Keratinocyte (primary cell): Measurements from ENCODE around the gene GMFB. TPM values are rescaled to one million over a fixed set of nuclear protein-coding genes. Genes with fewer than 3 reads are reported as not detected.

ENCODE experiments used
- DNase-seq: peaks from one replicate; pipeline ENCODE4 v3.0.0-alpha.2; 2011; ENCODE audit warnings: low read depth, missing footprints, low spot score
- FAIRE-seq: peaks from 2 replicates; lab custom pipeline; 2011; peaks lifted over from hg19 to GRCh38; lab: Jason Lieb, UNC
- H2AFZ ChIP-seq: 2 replicates; pipeline ENCODE4 v1.6.0; 2012; ENCODE audit warnings: low read length, control low read depth, inconsistent platforms; ENCODE audit not compliant: control insufficient read depth
- H3K27ac ChIP-seq: 2 replicates; pipeline ENCODE4 v1.5.1; 2011; ENCODE audit warnings: low read length; ENCODE audit not compliant: control insufficient read depth, insufficient read depth
- H3K27me3 ChIP-seq: 3 replicates; pipeline ENCODE4 v1.6.0; 2011; ENCODE audit warnings: low read length; ENCODE audit not compliant: control insufficient read depth, insufficient read depth; ENCODE audit errors: extremely low read depth
- H3K36me3 ChIP-seq, 2 experiments: 2 replicates in 1 of 2; 3 replicates in 1 of 2; pipeline ENCODE4 v1.5.1; 2011; ENCODE audit warnings: low read length in 2 of 2, mild to moderate bottlenecking in 1 of 2; ENCODE audit not compliant: control insufficient read depth in 2 of 2, insufficient read depth in 2 of 2; ENCODE audit errors: extremely low read depth in 1 of 2
- H3K4me1 ChIP-seq: 3 replicates; pipeline ENCODE4 v1.5.1; 2011; ENCODE audit warnings: low read length; ENCODE audit not compliant: control insufficient read depth, insufficient read depth; ENCODE audit errors: extremely low read depth
- H3K4me2 ChIP-seq: 3 replicates; pipeline ENCODE4 v1.6.0; 2011; ENCODE audit warnings: low read depth, low read length; ENCODE audit not compliant: control insufficient read depth, insufficient read depth; ENCODE audit errors: extremely low read depth
- H3K4me3 ChIP-seq, 3 experiments: fragments of 200-600 bp in 1 of 3; sonication (generic) in 1 of 3; 2 replicates in 2 of 3; 3 replicates in 1 of 3; pipeline ENCODE4 v1.5.1; 2011 to 2016; ENCODE audit warnings: low read length in 3 of 3, mild to moderate bottlenecking in 3 of 3, control low read depth in 2 of 3, inconsistent platforms in 1 of 3, low read depth in 1 of 3, mixed read lengths in 1 of 3, mixed run types in 1 of 3, moderate library complexity in 1 of 3; ENCODE audit not compliant: control insufficient read depth in 2 of 3, insufficient read depth in 2 of 3; ENCODE audit errors: extremely low read depth in 1 of 3
- H3K79me2 ChIP-seq: 2 replicates; pipeline ENCODE4 v1.6.0; 2012; ENCODE audit warnings: low read length; ENCODE audit not compliant: control insufficient read depth, insufficient read depth
- H3K9ac ChIP-seq: 3 replicates; pipeline ENCODE4 v1.6.0; 2011; ENCODE audit warnings: low read length; ENCODE audit not compliant: control insufficient read depth, insufficient read depth; ENCODE audit errors: extremely low read depth
- H3K9me1 ChIP-seq: 3 replicates; pipeline ENCODE4 v1.6.0; 2011; ENCODE audit warnings: low read length; ENCODE audit not compliant: control insufficient read depth, insufficient read depth; ENCODE audit errors: extremely low read depth
- H3K9me3 ChIP-seq: 2 replicates; pipeline ENCODE4 v1.5.1; 2012; ENCODE audit warnings: low read depth, low read length; ENCODE audit not compliant: control insufficient read depth
- H4K20me1 ChIP-seq: 3 replicates; pipeline ENCODE4 v1.6.0; 2011; ENCODE audit warnings: low read length; ENCODE audit not compliant: control insufficient read depth, insufficient read depth; ENCODE audit errors: extremely low read depth
- EZH2 ChIP-seq: IDR thresholded peaks from one replicate; pipeline ENCODE4 v1.6.1; 2012; ENCODE audit warnings: inconsistent platforms, mild to moderate bottlenecking, low read length, moderate library complexity
- dilution Hi-C: fragments of 300-500 bp; cut with MboI; formaldehyde crosslinking; loops from one replicate; pipeline ENCODE4 v1.7.0; 2020; ENCODE audit warnings: low sequenced_read_pairs; ENCODE audit not compliant: extremely low pct_ligation_motif_present
- polyA plus RNA-seq, 5 experiments: library from polyadenylated mRNA; depleted of rRNA in 3 of 5; stranded (reverse) in 3 of 5; stranded (forward) in 1 of 5; unstranded in 1 of 5; fragments of >200 nt; gene quantifications; 1 replicate in 1 of 5; 2 replicates in 3 of 5; 3 replicates in 1 of 5; pipeline versions ENCODE4 v1.2.1 to v1.2.3, GENCODE V29; 2011 to 2012; ENCODE audit warnings: missing spikeins in 2 of 5, low read depth in 1 of 5, low replicate concordance in 1 of 5
- TF ChIP-seq, protein P1 (sequence below), 3 experiments: IDR thresholded peaks in 1 of 3; conservative IDR thresholded peaks in 1 of 3; optimal IDR thresholded peaks in 1 of 3; 2 replicates in 2 of 3; 3 replicates in 1 of 3; pipeline versions ENCODE3 to v1.5.1; 2011; ENCODE audit warnings: low read length in 3 of 3, mild to moderate bottlenecking in 3 of 3, moderate library complexity in 2 of 3, control low read depth in 1 of 3, inconsistent platforms in 1 of 3; ENCODE audit not compliant: insufficient read depth in 2 of 3; ENCODE audit errors: extremely low read depth in 1 of 3

GMFB gene
- polyA plus RNA-seq, 1 donor (not counting 4 experiments of a cell fraction or from before 2014, with no cell fraction given): 50.5 TPM

DNA sequence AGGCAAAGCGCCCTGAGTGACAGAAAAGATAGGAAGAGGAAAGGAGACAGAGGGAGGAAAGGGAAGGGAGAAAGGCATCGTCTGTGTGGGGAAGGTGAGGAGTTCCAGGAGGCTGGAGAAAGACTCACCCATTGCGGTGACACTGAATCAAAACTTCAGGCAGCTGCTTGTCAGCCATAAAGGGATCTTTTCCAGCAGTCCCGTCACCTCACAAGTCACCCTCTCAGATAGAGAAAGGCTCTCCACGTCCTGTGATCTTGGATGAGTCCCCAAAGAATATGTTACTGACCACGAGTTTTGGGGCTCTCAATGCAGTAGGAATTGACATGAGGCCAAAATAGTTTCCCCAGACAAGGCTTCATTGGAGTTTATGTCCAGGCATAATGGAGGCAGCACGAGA is 9.8 kb upstream of the GMFB start:
- no peaks in the 10 kb centered on the region for H4K20me1 ChIP-seq
- no peak overlapping the region for H2AFZ ChIP-seq
- H3K79me2 ChIP-seq: no peaks in the 10 kb centered on the region
- no peak overlapping the region for H3K27ac ChIP-seq
- dilution Hi-C loops: no loop called here
- H3K4me3 ChIP-seq: no peak overlapping the region
- H3K9ac ChIP-seq: no peak overlapping the region
- no peak for TF ChIP-seq EZH2
- TF ChIP-seq, protein P1, sequence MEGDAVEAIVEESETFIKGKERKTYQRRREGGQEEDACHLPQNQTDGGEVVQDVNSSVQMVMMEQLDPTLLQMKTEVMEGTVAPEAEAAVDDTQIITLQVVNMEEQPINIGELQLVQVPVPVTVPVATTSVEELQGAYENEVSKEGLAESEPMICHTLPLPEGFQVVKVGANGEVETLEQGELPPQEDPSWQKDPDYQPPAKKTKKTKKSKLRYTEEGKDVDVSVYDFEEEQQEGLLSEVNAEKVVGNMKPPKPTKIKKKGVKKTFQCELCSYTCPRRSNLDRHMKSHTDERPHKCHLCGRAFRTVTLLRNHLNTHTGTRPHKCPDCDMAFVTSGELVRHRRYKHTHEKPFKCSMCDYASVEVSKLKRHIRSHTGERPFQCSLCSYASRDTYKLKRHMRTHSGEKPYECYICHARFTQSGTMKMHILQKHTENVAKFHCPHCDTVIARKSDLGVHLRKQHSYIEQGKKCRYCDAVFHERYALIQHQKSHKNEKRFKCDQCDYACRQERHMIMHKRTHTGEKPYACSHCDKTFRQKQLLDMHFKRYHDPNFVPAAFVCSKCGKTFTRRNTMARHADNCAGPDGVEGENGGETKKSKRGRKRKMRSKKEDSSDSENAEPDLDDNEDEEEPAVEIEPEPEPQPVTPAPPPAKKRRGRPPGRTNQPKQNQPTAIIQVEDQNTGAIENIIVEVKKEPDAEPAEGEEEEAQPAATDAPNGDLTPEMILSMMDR (optimal IDR thresholded peaks at IDR 0.05 in 1 of 3, IDR thresholded peaks at IDR 0.05 in 1 of 3, conservative IDR thresholded peaks at IDR 0.05 in 1 of 3; ENCODE audit: extremely low read depth in 1 of 3, insufficient read depth in 2 of 3, low read length in 3 of 3): no peak
- no peaks in the 10 kb centered on the region for H3K4me1 ChIP-seq
- no peaks in the 10 kb centered on the region for H3K9me1 ChIP-seq
- no peak overlapping the region for H3K4me2 ChIP-seq
- H3K36me3 ChIP-seq: no peaks in the 10 kb centered on the region
- DNase-seq: no peak
- no peak for FAIRE-seq
- no peaks in the 10 kb centered on the region for H3K9me3 ChIP-seq
- no peaks in the 10 kb centered on the region for H3K27me3 ChIP-seq

DNA sequence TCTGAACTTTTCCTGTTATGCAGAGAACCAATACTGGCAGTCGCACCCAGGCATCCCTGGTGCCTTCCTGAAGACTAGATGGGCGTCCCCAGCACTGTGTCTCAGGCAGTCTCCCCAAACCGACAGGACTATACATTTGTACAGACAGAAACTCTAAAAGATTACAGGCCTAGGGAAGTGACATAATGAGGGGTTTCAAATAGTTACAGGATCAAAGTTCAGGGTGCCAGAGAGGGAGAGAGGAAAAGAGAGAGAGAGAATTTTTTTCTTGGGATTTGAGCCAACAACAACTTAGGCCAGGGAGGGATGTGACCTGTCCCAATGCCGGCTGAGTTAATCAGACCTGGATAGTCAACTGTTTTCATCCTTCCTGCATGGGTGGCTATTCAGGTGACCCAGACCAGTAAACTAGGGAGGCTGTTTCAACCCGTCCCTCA is 9.3 kb upstream of the GMFB start:
- H3K27ac ChIP-seq: no peak overlapping the region
- no peak overlapping the region for H3K4me2 ChIP-seq
- no peak overlapping the region for H2AFZ ChIP-seq
- H3K36me3 ChIP-seq: no peaks in the 10 kb centered on the region
- H3K9me3 ChIP-seq: no peaks in the 10 kb centered on the region
- dilution Hi-C loops: no loop called here
- FAIRE-seq (no peak), DNase-seq (no peak)
- H3K27me3 ChIP-seq: no peaks in the 10 kb centered on the region
- H3K4me1 ChIP-seq: no peaks in the 10 kb centered on the region
- no peak overlapping the region for H3K4me3 ChIP-seq
- H3K9ac ChIP-seq: no peak overlapping the region
- H3K9me1 ChIP-seq: no peaks in the 10 kb centered on the region
- H3K79me2 ChIP-seq: no peaks in the 10 kb centered on the region
- no peaks in the 10 kb centered on the region for H4K20me1 ChIP-seq
- TF ChIP-seq, protein P1 (optimal IDR thresholded peaks at IDR 0.05 in 1 of 3, IDR thresholded peaks at IDR 0.05 in 1 of 3, conservative IDR thresholded peaks at IDR 0.05 in 1 of 3; ENCODE audit: extremely low read depth in 1 of 3, insufficient read depth in 2 of 3, low read length in 3 of 3): no peak
- no peak for TF ChIP-seq EZH2
